SU-DHL-6 (cell line): ENCODE data around the gene EEF2KMT.
"Not testable (repeated sequence)": the region's sequence is repeated elsewhere in the genome, so short reads cannot be mapped to it uniquely, and the experiment has no call there.

ENCODE experiments used
- H2AFZ ChIP-seq: fragments of 200-600 bp; sonication (generic); 2 replicates; pipeline ENCODE4 v1.6.1; 2014; ENCODE audit warnings: low read depth, mild to moderate bottlenecking, moderate library complexity, mixed read lengths, antibody characterized with exemption, low read length; ENCODE audit not compliant: severe bottlenecking
- H3F3A ChIP-seq: fragments of 200-600 bp; shearing (Covaris generic); 2 replicates; pipeline ENCODE4 v1.6.0; 2016; ENCODE audit warnings: antibody characterized with exemption, mild to moderate bottlenecking; ENCODE audit not compliant: insufficient read depth
- H3K27ac ChIP-seq: fragments of 200-600 bp; sonication (generic); 2 replicates; pipeline ENCODE4 v1.5.1; 2016; ENCODE audit warnings: low read depth, mild to moderate bottlenecking, low read length, moderate library complexity, mixed read lengths
- H3K27me3 ChIP-seq: fragments of 200-600 bp; sonication (generic), shearing (Covaris generic); 2 replicates; pipeline ENCODE4 v1.6.0; 2014; ENCODE audit warnings: mild to moderate bottlenecking, low read length
- H3K36me3 ChIP-seq: fragments of 200-600 bp; sonication (generic); 2 replicates; pipeline ENCODE4 v1.6.1; 2014; ENCODE audit warnings: mild to moderate bottlenecking, low read length, mixed read lengths
- H3K4me2 ChIP-seq: fragments of 300-600, 200-600 bp; shearing (Covaris generic), sonication (generic); 2 replicates; pipeline ENCODE4 v1.6.0; 2014; ENCODE audit warnings: low read length, low read depth, mild to moderate bottlenecking; ENCODE audit not compliant: poor library complexity, severe bottlenecking
- H3K4me3 ChIP-seq: fragments of 200-600 bp; sonication (generic); 2 replicates; pipeline ENCODE4 v1.5.1; 2014; ENCODE audit warnings: antibody characterized with exemption, low read length, mild to moderate bottlenecking, mixed read lengths; ENCODE audit not compliant: insufficient read depth, poor library complexity, severe bottlenecking
- H3K79me2 ChIP-seq: fragments of 200-600 bp; sonication (generic); 2 replicates; pipeline ENCODE4 v1.6.1; 2014; ENCODE audit warnings: mild to moderate bottlenecking, low read length, moderate library complexity; ENCODE audit not compliant: insufficient read depth
- H3K9ac ChIP-seq: fragments of 200-600 bp; sonication (generic); 2 replicates; pipeline ENCODE4 v1.7.0; 2014; ENCODE audit warnings: mild to moderate bottlenecking, low read length
- H3K9me2 ChIP-seq: fragments of 200-600 bp; sonication (generic); replicated peaks from 2 replicates; pipeline ENCODE4 v1.6.1; 2014; ENCODE audit warnings: low read length; ENCODE audit not compliant: insufficient read depth
- H3K9me3 ChIP-seq: fragments of 200-600 bp; sonication (generic); 2 replicates; pipeline ENCODE4 v1.6.1; 2014; ENCODE audit warnings: low read length, mixed read lengths; ENCODE audit not compliant: insufficient read depth
- H4K20me1 ChIP-seq: fragments of 200-600 bp; sonication (generic); 2 replicates; pipeline ENCODE4 v1.6.1; 2014; ENCODE audit warnings: low read depth, mild to moderate bottlenecking, antibody characterized with exemption, low read length, moderate library complexity, mixed read lengths
- CTCF ChIP-seq: fragments of 200-600 bp; sonication (generic); IDR thresholded peaks from one replicate; pipeline ENCODE4 v1.5.1; 2017; ENCODE audit warnings: antibody characterized with exemption, mild to moderate bottlenecking, low read length, moderate library complexity; ENCODE audit not compliant: insufficient read depth, poor library complexity, severe bottlenecking

Gene EEF2KMT

GRCh38 chr16:5084802-5085201, 12.8 kb downstream of the EEF2KMT start:
- not testable (repeated sequence) for H3K4me3 ChIP-seq, H3K9me3 ChIP-seq, H3K4me2 ChIP-seq, H3F3A ChIP-seq, H3K9ac ChIP-seq, H3K27ac ChIP-seq, H3K27me3 ChIP-seq, H4K20me1 ChIP-seq, H2AFZ ChIP-seq, H3K9me2 ChIP-seq, H3K79me2 ChIP-seq, H3K36me3 ChIP-seq
- peak; percentile 38 for TF ChIP-seq CTCF

- not testable (repeated sequence) for H3K79me2 ChIP-seq, H3K9ac ChIP-seq, H3K27ac ChIP-seq, H4K20me1 ChIP-seq, H3K9me3 ChIP-seq, H2AFZ ChIP-seq, H3F3A ChIP-seq, H3K27me3 ChIP-seq, H3K4me3 ChIP-seq, H3K4me2 ChIP-seq, H3K9me2 ChIP-seq, H3K36me3 ChIP-seq
Observed at GRCh38 chr16:5084099-5084731, 13.4 kb downstream of the EEF2KMT start.

- not testable (repeated sequence) for H3K27me3 ChIP-seq, H3K9ac ChIP-seq, H3K4me2 ChIP-seq, H3K9me2 ChIP-seq, H2AFZ ChIP-seq, H3K27ac ChIP-seq, H3K79me2 ChIP-seq, H3K9me3 ChIP-seq, H4K20me1 ChIP-seq, H3F3A ChIP-seq, H3K4me3 ChIP-seq, H3K36me3 ChIP-seq
Observed at GRCh38 chr16:5083646-5084045, 13.9 kb downstream of the EEF2KMT start.

GRCh38 chr16:5080996-5081395, 16.6 kb downstream of the EEF2KMT start:
- not testable (repeated sequence) for H3K36me3 ChIP-seq, H4K20me1 ChIP-seq, H3K9me2 ChIP-seq, H3K9me3 ChIP-seq, H2AFZ ChIP-seq, H3K79me2 ChIP-seq, H3K4me2 ChIP-seq, H3K27ac ChIP-seq, H3F3A ChIP-seq, H3K4me3 ChIP-seq, H3K9ac ChIP-seq, H3K27me3 ChIP-seq

GRCh38 chr16:5080461-5080860, 17.1 kb downstream of the EEF2KMT start:
- not testable (repeated sequence) for H2AFZ ChIP-seq, H3K27me3 ChIP-seq, H3K4me3 ChIP-seq, H3K27ac ChIP-seq, H3K9me3 ChIP-seq, H3K79me2 ChIP-seq, H3F3A ChIP-seq, H3K9me2 ChIP-seq, H3K9ac ChIP-seq, H3K4me2 ChIP-seq, H3K36me3 ChIP-seq, H4K20me1 ChIP-seq
